ENCODE results near the gene NPEPPS.
A peak's percentile ranks its signal among the peaks of the same experiment; 100 is the strongest.

The NPEPPS gene

DNA sequence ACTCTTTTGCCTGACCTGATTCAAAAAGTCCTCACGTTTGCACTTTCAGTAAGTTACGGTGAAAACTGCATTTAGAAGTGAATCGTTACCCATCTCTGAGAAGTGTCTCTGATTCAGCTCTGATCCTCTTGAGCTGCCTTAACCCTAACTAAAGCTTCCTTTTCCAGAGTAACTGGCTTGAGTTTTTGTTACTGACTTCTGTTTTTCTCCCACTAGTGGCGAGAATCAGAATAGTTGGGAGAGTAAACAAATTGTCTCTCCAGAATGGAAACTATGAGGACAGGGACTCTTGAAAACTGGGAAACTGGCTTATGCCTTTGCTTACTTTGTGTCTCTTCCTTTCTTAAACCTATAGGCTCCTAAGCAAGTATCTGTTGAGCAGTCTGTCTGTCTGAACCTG, 87.5 kb downstream of the NPEPPS start:
- no peak for TF ChIP-seq ZNF8 (CRISPR knock-in tag; IDR thresholded peaks at IDR 0.05)
- TF ChIP-seq, protein P1, sequence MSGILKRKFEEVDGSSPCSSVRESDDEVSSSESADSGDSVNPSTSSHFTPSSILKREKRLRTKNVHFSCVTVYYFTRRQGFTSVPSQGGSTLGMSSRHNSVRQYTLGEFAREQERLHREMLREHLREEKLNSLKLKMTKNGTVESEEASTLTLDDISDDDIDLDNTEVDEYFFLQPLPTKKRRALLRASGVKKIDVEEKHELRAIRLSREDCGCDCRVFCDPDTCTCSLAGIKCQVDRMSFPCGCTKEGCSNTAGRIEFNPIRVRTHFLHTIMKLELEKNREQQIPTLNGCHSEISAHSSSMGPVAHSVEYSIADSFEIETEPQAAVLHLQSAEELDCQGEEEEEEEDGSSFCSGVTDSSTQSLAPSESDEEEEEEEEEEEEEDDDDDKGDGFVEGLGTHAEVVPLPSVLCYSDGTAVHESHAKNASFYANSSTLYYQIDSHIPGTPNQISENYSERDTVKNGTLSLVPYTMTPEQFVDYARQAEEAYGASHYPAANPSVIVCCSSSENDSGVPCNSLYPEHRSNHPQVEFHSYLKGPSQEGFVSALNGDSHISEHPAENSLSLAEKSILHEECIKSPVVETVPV (CRISPR knock-in tag; IDR thresholded peaks at IDR 0.05), result no peak
- no peak for TF ChIP-seq ZFP30 (CRISPR knock-in tag; IDR thresholded peaks at IDR 0.05)
- TF ChIP-seq BACH2 (CRISPR knock-in tag; IDR thresholded peaks at IDR 0.05; ENCODE audit: borderline replicate concordance), result no peak
- TF ChIP-seq OSR1 (CRISPR knock-in tag; IDR thresholded peaks at IDR 0.05), result no peak
- TF ChIP-seq ISL1 (CRISPR knock-in tag; IDR thresholded peaks at IDR 0.05), result no peak
- TF ChIP-seq ESRRG (CRISPR knock-in tag; IDR thresholded peaks at IDR 0.05), result no peak
- TF ChIP-seq, protein P2, sequence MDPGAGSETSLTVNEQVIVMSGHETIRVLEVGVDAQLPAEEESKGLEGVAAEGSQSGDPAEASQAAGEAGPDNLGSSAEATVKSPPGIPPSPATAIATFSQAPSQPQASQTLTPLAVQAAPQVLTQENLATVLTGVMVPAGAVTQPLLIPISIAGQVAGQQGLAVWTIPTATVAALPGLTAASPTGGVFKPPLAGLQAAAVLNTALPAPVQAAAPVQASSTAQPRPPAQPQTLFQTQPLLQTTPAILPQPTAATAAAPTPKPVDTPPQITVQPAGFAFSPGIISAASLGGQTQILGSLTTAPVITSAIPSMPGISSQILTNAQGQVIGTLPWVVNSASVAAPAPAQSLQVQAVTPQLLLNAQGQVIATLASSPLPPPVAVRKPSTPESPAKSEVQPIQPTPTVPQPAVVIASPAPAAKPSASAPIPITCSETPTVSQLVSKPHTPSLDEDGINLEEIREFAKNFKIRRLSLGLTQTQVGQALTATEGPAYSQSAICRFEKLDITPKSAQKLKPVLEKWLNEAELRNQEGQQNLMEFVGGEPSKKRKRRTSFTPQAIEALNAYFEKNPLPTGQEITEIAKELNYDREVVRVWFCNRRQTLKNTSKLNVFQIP (CRISPR knock-in tag; IDR thresholded peaks at IDR 0.05; ENCODE audit: borderline replicate concordance, low read depth), result no peak
- TF ChIP-seq, protein P3, sequence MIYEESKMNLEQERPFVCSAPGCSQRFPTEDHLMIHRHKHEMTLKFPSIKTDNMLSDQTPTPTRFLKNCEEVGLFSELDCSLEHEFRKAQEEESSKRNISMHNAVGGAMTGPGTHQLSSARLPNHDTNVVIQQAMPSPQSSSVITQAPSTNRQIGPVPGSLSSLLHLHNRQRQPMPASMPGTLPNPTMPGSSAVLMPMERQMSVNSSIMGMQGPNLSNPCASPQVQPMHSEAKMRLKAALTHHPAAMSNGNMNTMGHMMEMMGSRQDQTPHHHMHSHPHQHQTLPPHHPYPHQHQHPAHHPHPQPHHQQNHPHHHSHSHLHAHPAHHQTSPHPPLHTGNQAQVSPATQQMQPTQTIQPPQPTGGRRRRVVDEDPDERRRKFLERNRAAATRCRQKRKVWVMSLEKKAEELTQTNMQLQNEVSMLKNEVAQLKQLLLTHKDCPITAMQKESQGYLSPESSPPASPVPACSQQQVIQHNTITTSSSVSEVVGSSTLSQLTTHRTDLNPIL (CRISPR knock-in tag; IDR thresholded peaks at IDR 0.05; ENCODE audit: low read depth), result no peak
- no peak for TF ChIP-seq GLIS3 (CRISPR knock-in tag; IDR thresholded peaks at IDR 0.05)
- no peak for TF ChIP-seq ZFP3 (CRISPR knock-in tag; IDR thresholded peaks at IDR 0.05)
- TF ChIP-seq ARNTL (CRISPR knock-in tag; IDR thresholded peaks at IDR 0.05; ENCODE audit: borderline replicate concordance, low read depth), result no peak
- no peak for ATAC-seq

DNA sequence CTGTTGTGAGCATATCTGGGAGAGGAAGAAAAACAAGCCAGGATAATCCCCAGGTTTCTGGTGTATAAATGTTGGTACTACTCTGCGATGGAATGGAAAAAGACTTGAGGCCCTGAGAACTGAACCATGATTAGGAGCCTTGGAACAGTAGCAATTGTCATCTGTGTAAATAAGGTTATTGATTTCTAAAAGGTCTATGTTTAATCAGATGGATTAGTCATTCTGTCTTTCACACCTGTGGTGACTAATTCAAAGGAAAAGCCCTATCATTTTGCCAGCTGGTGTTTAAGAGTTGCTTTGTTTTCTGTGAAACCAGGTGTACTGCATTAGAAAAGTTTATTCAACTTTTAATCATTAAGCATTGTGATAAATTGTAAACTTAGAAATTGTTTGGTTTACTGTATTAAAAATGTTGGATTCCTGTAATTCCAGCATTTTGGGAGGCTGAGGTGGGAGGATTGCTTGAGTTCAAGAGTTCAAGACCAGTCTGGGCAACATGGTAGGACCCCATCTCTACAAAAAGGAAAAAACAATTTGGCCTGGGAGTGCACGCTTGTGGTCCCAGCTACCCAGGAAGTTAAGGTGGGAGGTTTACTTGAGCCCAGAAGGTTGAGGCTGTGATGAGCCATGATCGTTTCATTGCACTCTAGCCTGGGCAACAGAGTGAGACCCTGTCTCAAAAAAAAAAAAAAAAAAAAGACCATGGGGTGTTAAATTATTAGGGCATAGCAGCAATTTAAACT, 89.8 kb downstream of the NPEPPS start:
- TF ChIP-seq ESRRG (CRISPR knock-in tag; IDR thresholded peaks at IDR 0.05), result no peak
- no peak for TF ChIP-seq BACH2 (CRISPR knock-in tag; IDR thresholded peaks at IDR 0.05; ENCODE audit: borderline replicate concordance)
- no peak for ATAC-seq

DNA sequence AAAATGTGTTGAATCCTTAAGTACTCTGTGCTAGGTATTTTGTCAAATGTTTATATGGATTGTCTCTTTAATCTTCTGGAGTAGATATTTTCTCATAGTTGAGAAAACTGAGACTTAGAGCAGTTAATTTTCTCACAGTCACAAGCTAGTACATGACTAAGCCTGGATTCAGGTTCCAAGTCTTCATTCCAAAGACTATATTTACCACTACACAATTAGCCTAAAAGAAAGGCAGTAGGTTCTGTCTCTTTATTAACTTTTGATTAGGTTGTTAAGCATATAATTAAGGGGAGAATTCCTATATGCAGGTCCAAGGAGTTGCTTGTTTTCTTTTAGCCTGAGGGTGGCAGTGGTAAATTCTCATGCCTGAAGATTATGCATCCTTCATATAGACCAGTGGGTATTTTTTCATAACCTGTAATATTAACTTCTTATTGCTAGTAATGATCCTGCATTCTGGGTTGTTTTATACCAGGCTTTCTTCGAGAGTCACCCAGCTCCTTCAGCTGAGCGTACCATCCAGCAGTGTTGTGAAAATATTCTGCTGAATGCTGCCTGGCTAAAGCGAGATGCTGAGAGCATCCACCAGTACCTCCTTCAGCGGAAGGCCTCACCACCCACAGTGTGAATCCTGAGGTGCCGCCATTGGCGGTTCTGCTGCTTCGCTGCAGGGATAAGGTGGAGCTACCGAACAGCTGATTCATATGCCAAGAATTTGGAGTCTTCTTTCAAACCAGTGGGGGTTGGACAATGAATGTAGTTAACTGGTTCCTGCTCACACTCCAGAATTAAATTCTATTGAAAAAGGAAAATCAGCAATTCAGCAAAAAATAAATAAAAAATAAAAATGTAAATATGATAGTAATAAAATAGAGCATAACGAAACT, 90.6 kb downstream of the NPEPPS start:
- TF ChIP-seq ZNF70 (CRISPR knock-in tag; IDR thresholded peaks at IDR 0.05) (no peak), PPARA (CRISPR knock-in tag; IDR thresholded peaks at IDR 0.05; ENCODE audit: borderline replicate concordance) (no peak)
- TF ChIP-seq, protein P2 (CRISPR knock-in tag; IDR thresholded peaks at IDR 0.05; ENCODE audit: borderline replicate concordance, low read depth), result 0 out of 2 replicates have a peak, but pooled peaks have one; percentile 55

DNA sequence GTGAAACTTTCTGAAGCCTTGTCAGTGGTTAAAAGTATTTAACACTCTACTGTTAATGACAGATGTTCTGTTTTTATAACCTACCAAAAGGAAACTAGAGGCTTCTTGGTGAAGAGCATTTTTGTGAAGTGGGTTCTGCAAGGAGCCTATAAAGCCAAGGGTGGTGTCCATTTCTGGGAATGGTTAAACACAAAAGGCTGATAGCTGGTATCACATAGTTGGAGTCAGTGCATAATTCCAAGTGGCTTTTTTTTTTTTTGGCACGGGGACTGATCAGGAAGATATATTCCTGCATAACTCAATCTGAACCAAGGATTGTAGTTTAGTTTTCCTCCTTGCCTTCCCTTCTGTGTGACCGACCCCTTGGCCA, 91.3 kb downstream of the NPEPPS start:
- peak; percentile 10; the same call in 2 of the 3 replicates for ATAC-seq
- no peak for TF ChIP-seq ZFP3 (CRISPR knock-in tag; IDR thresholded peaks at IDR 0.05)
- TF ChIP-seq, protein P3 (CRISPR knock-in tag; IDR thresholded peaks at IDR 0.05; ENCODE audit: low read depth), result no peak
- no peak for TF ChIP-seq ISL1 (CRISPR knock-in tag; IDR thresholded peaks at IDR 0.05)
- TF ChIP-seq, protein P4, sequence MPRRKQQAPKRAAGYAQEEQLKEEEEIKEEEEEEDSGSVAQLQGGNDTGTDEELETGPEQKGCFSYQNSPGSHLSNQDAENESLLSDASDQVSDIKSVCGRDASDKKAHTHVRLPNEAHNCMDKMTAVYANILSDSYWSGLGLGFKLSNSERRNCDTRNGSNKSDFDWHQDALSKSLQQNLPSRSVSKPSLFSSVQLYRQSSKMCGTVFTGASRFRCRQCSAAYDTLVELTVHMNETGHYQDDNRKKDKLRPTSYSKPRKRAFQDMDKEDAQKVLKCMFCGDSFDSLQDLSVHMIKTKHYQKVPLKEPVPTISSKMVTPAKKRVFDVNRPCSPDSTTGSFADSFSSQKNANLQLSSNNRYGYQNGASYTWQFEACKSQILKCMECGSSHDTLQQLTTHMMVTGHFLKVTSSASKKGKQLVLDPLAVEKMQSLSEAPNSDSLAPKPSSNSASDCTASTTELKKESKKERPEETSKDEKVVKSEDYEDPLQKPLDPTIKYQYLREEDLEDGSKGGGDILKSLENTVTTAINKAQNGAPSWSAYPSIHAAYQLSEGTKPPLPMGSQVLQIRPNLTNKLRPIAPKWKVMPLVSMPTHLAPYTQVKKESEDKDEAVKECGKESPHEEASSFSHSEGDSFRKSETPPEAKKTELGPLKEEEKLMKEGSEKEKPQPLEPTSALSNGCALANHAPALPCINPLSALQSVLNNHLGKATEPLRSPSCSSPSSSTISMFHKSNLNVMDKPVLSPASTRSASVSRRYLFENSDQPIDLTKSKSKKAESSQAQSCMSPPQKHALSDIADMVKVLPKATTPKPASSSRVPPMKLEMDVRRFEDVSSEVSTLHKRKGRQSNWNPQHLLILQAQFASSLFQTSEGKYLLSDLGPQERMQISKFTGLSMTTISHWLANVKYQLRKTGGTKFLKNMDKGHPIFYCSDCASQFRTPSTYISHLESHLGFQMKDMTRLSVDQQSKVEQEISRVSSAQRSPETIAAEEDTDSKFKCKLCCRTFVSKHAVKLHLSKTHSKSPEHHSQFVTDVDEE (CRISPR knock-in tag; IDR thresholded peaks at IDR 0.05), result no peak
- no peak for TF ChIP-seq ZNF70 (CRISPR knock-in tag; IDR thresholded peaks at IDR 0.05)
- TF ChIP-seq, protein P2 (CRISPR knock-in tag; IDR thresholded peaks at IDR 0.05; ENCODE audit: borderline replicate concordance, low read depth), result no peak
- no peak for TF ChIP-seq CSDC2 (CRISPR knock-in tag; IDR thresholded peaks at IDR 0.05)
- no peak for TF ChIP-seq ARNTL (CRISPR knock-in tag; IDR thresholded peaks at IDR 0.05; ENCODE audit: borderline replicate concordance, low read depth)
- TF ChIP-seq OSR1 (CRISPR knock-in tag; IDR thresholded peaks at IDR 0.05), result no peak
- TF ChIP-seq SNAI2 (CRISPR knock-in tag; IDR thresholded peaks at IDR 0.05), result no peak
- no peak for TF ChIP-seq RARB (CRISPR knock-in tag; IDR thresholded peaks at IDR 0.05)
- no peak for TF ChIP-seq TOX (CRISPR knock-in tag; IDR thresholded peaks at IDR 0.05; ENCODE audit: borderline replicate concordance)
- no peak for TF ChIP-seq PPARA (CRISPR knock-in tag; IDR thresholded peaks at IDR 0.05; ENCODE audit: borderline replicate concordance)
- no peak for TF ChIP-seq ZFP30 (CRISPR knock-in tag; IDR thresholded peaks at IDR 0.05)
- TF ChIP-seq TCF4 (CRISPR knock-in tag; IDR thresholded peaks at IDR 0.05; ENCODE audit: borderline replicate concordance), result no peak
- TF ChIP-seq ESRRG (CRISPR knock-in tag; IDR thresholded peaks at IDR 0.05), result no peak

More for the DNA sequence above, 90.6 kb downstream of the NPEPPS start:
- peak; percentile 96 for ATAC-seq
